Activated gamma-delta T cell treated with anti-CD3 and anti-CD28 coated beads, Interleukin-2, amount 50 U/mL, for 16 hours (primary cell): ENCODE measurements around the gene GMDS.

Experiments used
- DNase-seq: peaks from one replicate; pipeline ENCODE4 v3.0.0-alpha.2; 2020; ENCODE audit warnings: low read depth

GMDS gene

DNA sequence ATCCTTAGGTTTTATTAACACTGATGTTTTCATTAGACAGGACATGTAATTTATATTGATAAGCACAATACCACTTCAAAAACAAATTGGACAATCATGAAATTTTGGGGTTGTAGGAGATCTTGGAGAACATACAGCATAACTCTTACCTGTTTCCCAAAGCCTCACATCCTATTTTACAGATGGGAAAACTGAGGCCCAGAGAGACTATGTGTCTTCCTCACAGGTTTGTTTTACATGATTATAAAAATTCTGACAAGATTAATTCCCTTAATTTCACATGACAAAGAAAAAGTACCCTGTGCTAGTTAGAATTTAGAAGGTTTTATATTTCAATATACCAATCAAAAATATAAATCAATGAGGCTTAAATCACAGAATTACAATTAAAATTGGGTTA lies 145.5 kb downstream of the GMDS start:
- no peak for DNase-seq

DNA sequence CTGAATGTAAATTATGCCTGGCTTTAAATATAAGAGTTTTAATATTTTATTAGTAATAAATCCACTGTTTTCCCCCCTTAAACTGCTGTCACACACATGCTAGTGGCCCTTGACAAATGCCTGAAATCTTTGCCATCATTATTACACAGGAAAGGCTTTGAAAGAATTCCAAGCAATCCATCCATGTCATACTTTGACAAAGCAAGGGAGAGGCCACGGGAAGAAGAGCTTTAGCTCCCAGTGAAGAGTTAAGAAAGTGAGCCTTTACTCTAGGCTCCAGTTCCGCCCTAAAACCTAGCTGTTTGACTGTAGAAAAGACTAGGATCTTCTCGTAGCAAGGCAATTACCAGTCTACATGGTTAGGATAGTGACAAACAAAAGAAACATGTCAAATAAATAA lies 147.9 kb downstream of the GMDS start:
- no peak for DNase-seq

GRCh38 chr6:2094642-2095041 lies 150.8 kb downstream of the GMDS start:
- no peak for DNase-seq

DNA sequence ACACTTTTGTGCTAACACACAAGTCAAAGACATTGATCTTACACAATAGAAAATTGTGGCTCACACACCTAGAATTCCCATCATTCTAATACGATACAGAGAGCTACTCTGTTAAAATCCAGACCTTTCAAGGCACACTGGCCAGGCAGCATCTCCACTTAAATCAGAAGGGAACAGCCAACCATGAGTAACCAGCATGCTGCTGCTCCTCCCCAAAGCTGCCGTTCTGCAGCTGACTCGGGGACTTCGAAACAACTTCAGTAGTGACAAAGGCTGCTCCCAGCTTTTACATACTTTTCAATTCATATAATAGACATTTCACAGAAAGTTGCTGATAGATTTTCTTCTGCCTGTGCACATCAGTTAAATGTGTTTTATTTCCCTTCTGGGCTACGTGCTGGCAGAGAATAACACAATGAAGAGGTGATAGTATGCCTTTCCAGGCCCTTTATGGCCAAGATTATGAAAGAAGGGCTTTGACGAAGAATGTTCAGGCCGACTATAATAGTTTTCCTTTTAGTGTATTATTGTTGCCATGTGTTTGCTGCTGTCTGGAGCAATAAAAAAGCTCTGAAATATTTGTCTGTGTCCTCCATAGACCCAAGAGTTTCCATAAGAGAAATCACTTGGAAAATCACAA lies 159.0 kb downstream of the GMDS start:
- DNase-seq: no peak

DNA sequence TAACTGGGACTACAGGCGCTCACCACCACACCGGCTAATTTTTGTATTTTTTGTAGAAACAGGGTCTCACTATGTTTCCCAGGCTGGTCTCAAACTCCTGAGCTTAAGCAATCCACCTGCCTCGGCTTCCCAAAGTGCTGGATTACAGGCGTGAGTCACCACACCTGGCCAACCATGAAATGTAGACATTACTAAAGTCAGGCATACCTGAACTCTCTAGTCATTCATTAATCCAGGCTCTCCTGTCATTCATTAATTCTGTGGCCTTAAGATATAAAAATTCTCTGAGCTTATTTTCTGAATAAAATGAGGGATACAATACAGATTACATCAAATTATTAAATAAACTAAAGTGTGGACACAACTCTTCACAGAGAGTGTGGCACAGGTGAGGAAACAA lies 159.7 kb downstream of the GMDS start:
- no peak for DNase-seq

DNA sequence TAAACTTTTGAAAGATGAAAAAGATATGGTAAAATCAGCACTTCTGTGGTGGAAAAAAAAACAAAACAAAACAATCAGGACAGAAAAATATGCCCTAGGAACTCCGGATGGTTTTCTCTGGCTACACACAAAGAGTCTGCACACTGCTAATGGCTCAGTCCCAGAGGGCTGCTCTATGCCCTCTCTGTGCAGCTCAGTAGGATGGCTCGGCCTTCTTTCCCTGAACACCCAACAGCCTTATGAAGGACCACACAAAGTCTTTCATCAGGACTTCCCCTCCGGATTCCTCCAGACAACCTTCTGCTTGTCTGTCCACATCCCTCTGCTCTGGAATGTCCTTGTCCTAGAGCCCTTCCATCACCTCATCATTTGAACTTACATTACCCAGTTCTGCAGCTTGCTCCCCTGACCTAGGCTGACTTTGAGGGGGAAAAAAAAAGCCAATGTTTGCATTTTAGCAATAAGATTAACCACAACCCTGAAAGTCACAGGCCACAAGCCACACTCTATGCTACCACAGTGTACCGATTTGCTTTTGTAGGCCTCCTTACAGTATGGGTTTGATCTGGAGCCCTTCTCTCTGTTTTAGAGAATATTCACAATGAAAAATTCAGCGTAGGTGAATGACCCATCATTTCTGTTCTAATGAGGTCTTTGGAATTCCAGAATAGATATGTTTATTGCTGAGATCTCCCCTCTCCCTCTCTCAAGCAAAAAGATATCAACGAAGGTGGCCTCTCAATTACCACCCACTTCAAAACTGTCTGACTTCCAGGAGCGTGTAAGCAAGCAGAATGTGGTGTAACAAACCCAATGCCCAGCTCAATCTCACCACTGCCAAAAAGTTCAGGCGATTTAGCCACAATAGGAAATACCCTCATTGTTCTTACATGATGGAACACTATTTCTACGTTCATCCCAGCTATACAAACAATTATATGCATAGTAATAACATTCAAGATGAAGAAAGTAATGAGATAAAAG lies 164.0 kb downstream of the GMDS start:
- DNase-seq: no peak

- DNase-seq: no peak
These were observed 166.5 kb downstream of the GMDS start for GRCh38 chr6:2078888-2079287.

DNA sequence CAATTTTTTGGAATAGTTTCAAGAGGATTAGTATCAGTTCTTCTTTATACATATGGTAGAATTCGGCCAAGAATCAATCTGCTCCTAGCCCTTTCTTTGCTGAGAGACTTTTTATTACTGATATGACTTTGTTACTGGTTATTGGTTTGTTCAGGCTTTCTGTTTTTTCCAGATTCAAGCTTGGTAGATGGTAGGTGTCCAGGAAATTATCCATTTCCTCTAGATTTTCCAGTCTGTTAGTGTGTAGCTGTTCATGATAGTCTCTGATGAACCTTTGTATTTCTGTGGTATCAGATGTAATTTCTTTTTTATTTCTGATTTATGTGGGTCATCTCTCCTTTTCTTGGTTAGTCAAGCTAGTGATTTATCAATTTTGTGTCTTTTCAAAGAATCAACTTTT lies 167.6 kb downstream of the GMDS start:
- no peak for DNase-seq

GRCh38 chr6:2073476-2073875 lies 171.9 kb downstream of the GMDS start:
- DNase-seq: no peak

DNA sequence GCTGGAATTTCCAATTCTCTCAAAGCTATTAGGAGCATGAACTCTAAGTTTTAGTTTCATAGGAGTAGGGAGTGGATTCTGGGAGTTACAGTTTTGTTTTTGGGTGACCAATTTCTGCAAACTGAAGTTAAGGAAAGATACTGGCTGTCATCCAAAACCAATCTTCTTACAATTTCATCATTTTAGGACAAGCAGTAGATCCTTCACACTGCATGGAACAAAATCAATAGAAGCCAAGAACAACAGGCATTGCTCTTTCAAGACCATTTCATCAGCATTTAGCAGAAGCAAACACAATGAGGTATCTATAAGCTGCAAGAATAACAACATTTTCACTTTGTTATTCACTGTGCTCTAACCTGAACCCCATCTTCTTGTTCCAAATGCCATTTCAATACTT lies 173.0 kb downstream of the GMDS start:
- no peak for DNase-seq

DNA sequence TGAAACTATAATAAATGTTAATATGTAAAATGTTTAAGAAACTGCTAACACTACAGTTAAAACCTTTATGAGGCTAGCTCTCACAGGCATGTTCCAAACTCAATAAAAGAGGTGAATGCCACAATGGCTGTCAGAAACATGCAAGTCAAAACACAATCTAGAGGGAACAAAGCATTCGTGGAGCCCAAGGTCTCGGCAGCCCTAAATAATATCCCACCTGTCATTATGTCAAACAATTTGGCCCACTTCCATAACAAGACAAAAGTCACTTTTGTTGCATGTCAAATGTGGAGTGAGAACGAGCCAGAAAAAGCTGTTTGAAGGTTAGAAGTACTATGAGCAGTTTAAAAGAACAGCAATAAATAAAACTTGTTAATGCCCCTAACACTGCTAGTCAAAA lies 181.9 kb downstream of the GMDS start:
- no peak for DNase-seq

- no peak for DNase-seq
These were observed 183.5 kb downstream of the GMDS start for GRCh38 chr6:2061880-2062279.

- DNase-seq: no peak
These were observed 189.5 kb downstream of the GMDS start for GRCh38 chr6:2055911-2056310.

DNA sequence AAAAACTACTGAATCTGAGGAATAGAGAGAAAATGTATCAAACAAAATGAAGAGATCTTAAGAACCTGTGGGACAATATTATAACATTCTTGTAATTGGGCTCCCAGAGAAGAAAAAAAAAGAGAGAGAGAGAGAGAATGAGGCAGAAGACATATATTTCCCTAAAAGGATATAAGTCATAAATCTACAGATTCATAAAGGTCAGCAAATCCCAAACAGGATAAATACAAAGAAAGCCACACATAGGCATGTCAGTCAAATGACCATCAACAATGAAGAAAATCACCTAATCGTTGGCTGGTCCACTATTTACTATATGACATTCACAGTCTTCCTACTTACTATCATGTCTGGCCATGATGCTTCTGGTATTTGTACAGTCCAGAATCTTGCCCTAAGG lies 190.3 kb downstream of the GMDS start:
- DNase-seq: no peak

DNA sequence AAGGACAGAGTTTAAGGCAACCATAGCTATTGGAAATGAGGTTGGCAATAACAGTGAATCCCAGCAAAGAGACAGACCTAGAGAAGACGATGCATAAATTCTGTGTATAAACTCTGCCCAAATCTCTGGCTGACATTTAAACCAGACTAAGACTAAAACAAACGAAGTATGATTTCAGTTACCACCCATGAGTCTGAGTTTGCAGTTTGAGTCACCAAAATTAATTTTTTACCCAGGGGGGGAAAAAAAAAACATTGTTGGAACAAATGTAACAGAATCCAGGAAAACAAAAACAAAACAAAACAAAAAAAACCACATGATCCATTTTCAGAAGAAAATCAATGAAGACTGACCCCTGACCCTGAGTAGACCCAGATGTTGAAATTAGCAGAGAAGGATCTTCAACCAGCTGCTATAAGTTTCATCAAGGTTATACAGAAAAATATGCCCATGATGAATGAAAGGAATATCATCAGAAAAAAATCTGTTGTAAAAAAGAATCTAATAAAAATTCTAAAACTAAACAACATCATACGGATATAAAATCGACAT lies 190.8 kb downstream of the GMDS start:
- DNase-seq: no peak

DNA sequence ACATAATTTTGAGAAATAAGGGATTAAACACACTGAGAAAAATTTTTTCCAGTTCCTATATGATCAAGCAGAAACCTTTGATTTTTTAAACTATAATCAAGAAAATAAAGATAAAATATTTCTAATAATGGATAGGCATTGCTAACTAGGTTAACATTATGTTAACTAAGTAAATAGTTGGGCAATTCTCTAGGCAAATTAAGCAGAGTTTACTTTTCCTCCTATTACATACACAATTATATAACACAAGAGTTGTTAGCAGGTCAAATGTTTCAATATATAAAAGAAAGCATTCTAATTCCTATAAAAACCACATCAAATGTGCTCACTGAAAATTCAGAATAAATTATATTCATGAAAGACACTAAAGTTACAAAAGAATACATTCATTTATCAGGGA lies 191.7 kb downstream of the GMDS start:
- no peak for DNase-seq

- no peak for DNase-seq
These were observed 197.6 kb downstream of the GMDS start for GRCh38 chr6:2047855-2048254.

GRCh38 chr6:2044192-2044591 lies 201.2 kb downstream of the GMDS start:
- no peak for DNase-seq

- DNase-seq: no peak
These were observed 202.3 kb downstream of the GMDS start for GRCh38 chr6:2042956-2043648.

GRCh38 chr6:2038092-2038491 lies 207.3 kb downstream of the GMDS start:
- DNase-seq: no peak

- DNase-seq: no peak
These were observed 208.0 kb downstream of the GMDS start for GRCh38 chr6:2037237-2037926.

DNA sequence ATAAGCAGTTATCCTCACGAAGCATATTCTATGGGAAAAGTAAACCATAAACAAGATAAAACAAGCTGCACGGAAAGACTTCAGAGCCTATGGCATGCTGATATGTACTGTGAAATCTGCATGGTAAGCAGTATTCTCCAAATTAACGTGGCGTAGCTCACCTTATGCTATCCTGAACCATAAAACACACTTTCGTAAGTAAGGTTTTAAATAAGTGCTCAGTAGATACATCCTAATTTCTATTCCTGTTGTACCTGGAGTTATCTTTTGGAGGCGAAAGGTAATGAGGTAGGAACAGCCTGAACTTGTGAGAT lies 208.7 kb downstream of the GMDS start:
- DNase-seq: no peak
